Hepatocyte (in vitro differentiated cells): Measurements from ENCODE around the gene ANKHD1.

ENCODE experiments used
- EZH2 ChIP-seq: fragments of 200-600 bp; sonication (generic); IDR thresholded peaks from 2 replicates; pipeline ENCODE4 v1.6.1; 2016; ENCODE audit warnings: antibody characterized with exemption, mild to moderate bottlenecking, borderline replicate concordance
- EZH2phosphoT487 ChIP-seq: fragments of 200-600 bp; sonication (generic); IDR thresholded peaks from one replicate; pipeline ENCODE4 v1.6.1; 2018; ENCODE audit warnings: antibody characterized with exemption, mild to moderate bottlenecking, low read depth, moderate library complexity; ENCODE audit not compliant: unreplicated experiment, severe bottlenecking
- TF ChIP-seq, protein P1 (sequence below): fragments of 200-600 bp; sonication (generic); IDR thresholded peaks from 2 replicates; pipeline ENCODE4 v1.5.1; 2016; ENCODE audit warnings: antibody characterized with exemption, mild to moderate bottlenecking; ENCODE audit not compliant: poor library complexity

- TF ChIP-seq, protein P1, sequence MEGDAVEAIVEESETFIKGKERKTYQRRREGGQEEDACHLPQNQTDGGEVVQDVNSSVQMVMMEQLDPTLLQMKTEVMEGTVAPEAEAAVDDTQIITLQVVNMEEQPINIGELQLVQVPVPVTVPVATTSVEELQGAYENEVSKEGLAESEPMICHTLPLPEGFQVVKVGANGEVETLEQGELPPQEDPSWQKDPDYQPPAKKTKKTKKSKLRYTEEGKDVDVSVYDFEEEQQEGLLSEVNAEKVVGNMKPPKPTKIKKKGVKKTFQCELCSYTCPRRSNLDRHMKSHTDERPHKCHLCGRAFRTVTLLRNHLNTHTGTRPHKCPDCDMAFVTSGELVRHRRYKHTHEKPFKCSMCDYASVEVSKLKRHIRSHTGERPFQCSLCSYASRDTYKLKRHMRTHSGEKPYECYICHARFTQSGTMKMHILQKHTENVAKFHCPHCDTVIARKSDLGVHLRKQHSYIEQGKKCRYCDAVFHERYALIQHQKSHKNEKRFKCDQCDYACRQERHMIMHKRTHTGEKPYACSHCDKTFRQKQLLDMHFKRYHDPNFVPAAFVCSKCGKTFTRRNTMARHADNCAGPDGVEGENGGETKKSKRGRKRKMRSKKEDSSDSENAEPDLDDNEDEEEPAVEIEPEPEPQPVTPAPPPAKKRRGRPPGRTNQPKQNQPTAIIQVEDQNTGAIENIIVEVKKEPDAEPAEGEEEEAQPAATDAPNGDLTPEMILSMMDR: no peak
- TF ChIP-seq EZH2: no peak
- TF ChIP-seq EZH2phosphoT487: no peak
Observed at GRCh38 chr5:140544986-140545385, 143.4 kb downstream of the ANKHD1 start.
